Neural progenitor cell (in vitro differentiated cells): ENCODE data around the gene GALNT18.

Experiments used
- EZH2 ChIP-seq: fragments of 200-600 bp; sonication (generic); IDR thresholded peaks from 2 replicates; pipeline ENCODE4 v1.6.1; 2017; ENCODE audit warnings: antibody characterized with exemption, mild to moderate bottlenecking, moderate library complexity
- EZH2phosphoT487 ChIP-seq: fragments of 200-600 bp; sonication (generic); IDR thresholded peaks from 2 replicates; pipeline ENCODE4 v1.6.1; 2017; ENCODE audit warnings: antibody characterized with exemption
- TF ChIP-seq, protein P1 (sequence below): fragments of 200-600 bp; sonication (generic); IDR thresholded peaks from 2 replicates; pipeline ENCODE4 v1.5.1; 2017; ENCODE audit warnings: antibody characterized with exemption, mild to moderate bottlenecking

- TF ChIP-seq, protein P1, sequence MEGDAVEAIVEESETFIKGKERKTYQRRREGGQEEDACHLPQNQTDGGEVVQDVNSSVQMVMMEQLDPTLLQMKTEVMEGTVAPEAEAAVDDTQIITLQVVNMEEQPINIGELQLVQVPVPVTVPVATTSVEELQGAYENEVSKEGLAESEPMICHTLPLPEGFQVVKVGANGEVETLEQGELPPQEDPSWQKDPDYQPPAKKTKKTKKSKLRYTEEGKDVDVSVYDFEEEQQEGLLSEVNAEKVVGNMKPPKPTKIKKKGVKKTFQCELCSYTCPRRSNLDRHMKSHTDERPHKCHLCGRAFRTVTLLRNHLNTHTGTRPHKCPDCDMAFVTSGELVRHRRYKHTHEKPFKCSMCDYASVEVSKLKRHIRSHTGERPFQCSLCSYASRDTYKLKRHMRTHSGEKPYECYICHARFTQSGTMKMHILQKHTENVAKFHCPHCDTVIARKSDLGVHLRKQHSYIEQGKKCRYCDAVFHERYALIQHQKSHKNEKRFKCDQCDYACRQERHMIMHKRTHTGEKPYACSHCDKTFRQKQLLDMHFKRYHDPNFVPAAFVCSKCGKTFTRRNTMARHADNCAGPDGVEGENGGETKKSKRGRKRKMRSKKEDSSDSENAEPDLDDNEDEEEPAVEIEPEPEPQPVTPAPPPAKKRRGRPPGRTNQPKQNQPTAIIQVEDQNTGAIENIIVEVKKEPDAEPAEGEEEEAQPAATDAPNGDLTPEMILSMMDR: no peak
- TF ChIP-seq EZH2phosphoT487 (no peak), EZH2 (no peak)
These were observed 384.6 kb downstream of the GALNT18 start for GRCh38 chr11:11237070-11237832.
